B cell (primary cell): ENCODE measurements around the gene PSG6. TPM values are rescaled to one million over a fixed set of nuclear protein-coding genes. Genes with fewer than 3 reads are reported as not detected.
"Not testable (repeated sequence)": the region's sequence is repeated elsewhere in the genome, so short reads cannot be mapped to it uniquely, and the experiment has no call there.

Experiments used
- ATAC-seq: fragments of 200-7000 bp; cut with Tn5 transposase; one replicate; pipeline ENCODE4 v1.10.0; 2021; ENCODE audit warnings: low read depth, mild to moderate bottlenecking, moderate number of reproducible peaks, moderate library complexity
- CTCF ChIA-PET: fragments of 350-600 bp; sonication (Branson Sonifier 250); formaldehyde crosslinking; loops from one replicate; lab custom pipeline; 2021; ENCODE audit warnings: antibody characterized with exemption, inconsistent platforms; lab: Charles Lee
- POLR2A ChIA-PET: fragments of 350-600 bp; sonication (Branson Sonifier 250); formaldehyde crosslinking; loops from one replicate; lab custom pipeline; 2021; ENCODE audit warnings: antibody characterized with exemption; lab: Charles Lee
- DNase-seq: peaks from one replicate; pipeline ENCODE4 v3.0.0; 2013
- H2AFZ ChIP-seq: 2 replicates; pipeline ENCODE4 v1.6.1; 2012; ENCODE audit warnings: mild to moderate bottlenecking, low read depth, low read length; ENCODE audit not compliant: insufficient read depth, poor library complexity, severe bottlenecking
- H3K27ac ChIP-seq, 2 donors: 1 replicate in 1 of 2; 2 replicates in 1 of 2; pipeline ENCODE4 v1.5.1; 2012 to 2013; ENCODE audit warnings: low read length in 2 of 2, mild to moderate bottlenecking in 2 of 2, moderate library complexity in 1 of 2
- H3K27me3 ChIP-seq, 4 experiments: fragments of 200-600 bp in 1 of 4; sonication (generic) in 1 of 4; replicated peaks in 1 of 4; 1 replicate in 2 of 4; 2 replicates in 2 of 4; pipeline versions ENCODE4 v1.6.1 to v1.7.0; 2013 to 2016; ENCODE audit warnings: low read length in 3 of 4, mild to moderate bottlenecking in 2 of 4, mixed read lengths in 1 of 4, moderate library complexity in 1 of 4; ENCODE audit not compliant: insufficient read depth in 4 of 4, control insufficient read depth in 3 of 4; ENCODE audit errors: control extremely low read depth in 1 of 4
- H3K36me3 ChIP-seq, 2 experiments: replicated peaks in 1 of 2; 1 replicate in 1 of 2; 2 replicates in 1 of 2; pipeline versions ENCODE4 v1.6.1 to v1.7.1; 2013; ENCODE audit warnings: low read length in 1 of 2; ENCODE audit not compliant: insufficient read depth in 2 of 2, control insufficient read depth in 1 of 2; ENCODE audit errors: control extremely low read depth in 1 of 2, extremely low read depth in 1 of 2
- H3K4me1 ChIP-seq, 2 donors: fragments of 200-600 bp in 1 of 2; sonication (generic) in 1 of 2; 1 replicate in 1 of 2; 2 replicates in 1 of 2; pipeline versions ENCODE4 v1.5.1 to v1.6.1; 2013 to 2017; ENCODE audit warnings: low read length in 2 of 2; ENCODE audit not compliant: control insufficient read depth in 2 of 2, insufficient read depth in 2 of 2
- H3K4me2 ChIP-seq: replicated peaks from 2 replicates; pipeline ENCODE3; 2012; ENCODE audit warnings: mild to moderate bottlenecking, low read depth, low read length; ENCODE audit not compliant: poor library complexity, severe bottlenecking
- H3K4me3 ChIP-seq, 5 experiments: fragments of 200-600 bp in 1 of 5; sonication (generic) in 1 of 5; 1 replicate in 3 of 5; 2 replicates in 2 of 5; pipeline versions ENCODE4 v1.5.1 to v1.7.0; 2011 to 2016; ENCODE audit warnings: low read length in 4 of 5, mild to moderate bottlenecking in 4 of 5, low read depth in 2 of 5, control low read depth in 1 of 5, moderate library complexity in 1 of 5; ENCODE audit not compliant: insufficient read depth in 1 of 5; ENCODE audit errors: control extremely low read depth in 1 of 5, extremely low read depth in 1 of 5
- H3K79me2 ChIP-seq: fragments of 200-600 bp; sonication (generic); one replicate; pipeline ENCODE4 v1.6.0; 2016; ENCODE audit warnings: low read length; ENCODE audit not compliant: control insufficient read depth, insufficient read depth
- H3K9ac ChIP-seq: fragments of 200-600 bp; sonication (generic); 2 replicates; pipeline ENCODE4 v1.6.1; 2017; ENCODE audit warnings: mild to moderate bottlenecking, low read length, moderate library complexity
- H3K9me3 ChIP-seq, 3 donors: one replicate each; pipeline versions ENCODE4 v1.6.1 to v1.7.1; 2013; ENCODE audit warnings: low read length in 2 of 3; ENCODE audit not compliant: control insufficient read depth in 2 of 3, insufficient read depth in 1 of 3; ENCODE audit errors: control extremely low read depth in 1 of 3
- H4K20me1 ChIP-seq: 2 replicates; pipeline ENCODE4 v1.6.0; 2012; ENCODE audit warnings: mild to moderate bottlenecking, low read length; ENCODE audit not compliant: insufficient read depth, control insufficient read depth, poor library complexity, severe bottlenecking
- H3K27ac Mint-ChIP-seq: one replicate; pipeline ENCODE4 v1.8.0; 2021; ENCODE audit warnings: mixed read lengths
- H3K27me3 Mint-ChIP-seq: one replicate; pipeline ENCODE4 v1.8.0; 2021; ENCODE audit warnings: mixed read lengths
- H3K4me1 Mint-ChIP-seq: one replicate; pipeline ENCODE4 v1.8.0; 2021; ENCODE audit warnings: mixed read lengths
- H3K4me3 Mint-ChIP-seq: one replicate; pipeline ENCODE4 v1.8.0; 2021; ENCODE audit warnings: mixed read lengths
- H3K9me3 Mint-ChIP-seq: one replicate; pipeline ENCODE4 v1.8.0; 2022; ENCODE audit warnings: mixed read lengths; ENCODE audit not compliant: insufficient read depth
- CTCF ChIP-seq: fragments of 200-600 bp; IDR thresholded peaks from one replicate; pipeline ENCODE4 v1.8.0; 2022; ENCODE audit warnings: antibody characterized with exemption, mild to moderate bottlenecking
- EZH2 ChIP-seq: IDR thresholded peaks from 2 replicates; pipeline ENCODE4 v1.6.1; 2012; ENCODE audit warnings: borderline replicate concordance, low read depth, mild to moderate bottlenecking, moderate library complexity, low read length; ENCODE audit not compliant: insufficient read depth, poor library complexity, severe bottlenecking
- WGBS: methylation state at CpG from one replicate; pipeline ENCODE4 v1.1.5; 2013; ENCODE audit warnings: missing lambda C conversion rate; ENCODE audit not compliant: insufficient coverage; 5-methylcytosine and 5-hydroxymethylcytosine counted together
- intact Hi-C: fragments of 100-400 bp; cut with micrococcal nuclease; formaldehyde crosslinking; loops from one replicate; pipeline ENCODE4 v1.10.0; 2022
- polyA plus RNA-seq: library from polyadenylated mRNA; depleted of rRNA; stranded (reverse); fragments of >200 nt; gene quantifications from 2 replicates; pipeline ENCODE4 v1.2.3, GENCODE V29; 2012
- total RNA-seq, 2 donors: library from RNA; stranded (reverse); fragments of 120-200 nt in 1 of 2; gene quantifications; 1 replicate in 1 of 2; 2 replicates in 1 of 2; pipeline versions ENCODE4 v1.2.3 to v1.2.4, GENCODE V29; 2013 to 2022

The PSG6 gene
- total and polyA plus RNA-seq, 2 donors (not counting 1 experiment from before 2014, with no cell fraction given), result not detected

- Mint-ChIP-seq H3K9me3 (no peaks in the 10 kb centered on the region), H3K4me1 (no peaks in the 10 kb centered on the region), H3K4me3 (no peak overlapping the region), H3K27ac (no peak overlapping the region), H3K27me3 (peaks cover 18% of the 10 kb centered on the region)
- TF ChIP-seq EZH2 (no peak), CTCF (no peak)
- no peak overlapping the region for H3K27ac ChIP-seq
- no peaks in the 10 kb centered on the region for H3K79me2 ChIP-seq
- no peaks in the 10 kb centered on the region for H3K9me3 ChIP-seq
- H3K4me3 ChIP-seq, result no peak overlapping the region
- ChIA-PET POLR2A (no interaction called here), CTCF (no interaction called here)
- H3K4me1 ChIP-seq, result no peaks in the 10 kb centered on the region
- no peak overlapping the region for H3K9ac ChIP-seq
- H4K20me1 ChIP-seq, result no peaks in the 10 kb centered on the region
- intact Hi-C loops, result no loop called here
- H3K4me2 ChIP-seq, result no peak overlapping the region
- 39% methylated on average over 6 of the region's 13 CpGs for WGBS
- H2AFZ ChIP-seq, result no peak overlapping the region
- ATAC-seq (no peak), DNase-seq (no peak)
- no peaks in the 10 kb centered on the region for H3K36me3 ChIP-seq
- H3K27me3 ChIP-seq, result no peaks in the 10 kb centered on the region
Measured at GRCh38 chr19:42942187-42942789, 24.6 kb upstream of the PSG6 start.

GRCh38 chr19:42937107-42937506 lies 19.4 kb upstream of the PSG6 start, which contains the start of gene PSG7:
Gene PSG7 (minus strand): TSS chr19:42937207. CDS start chr19:42937076, 131 bp downstream.
- H3K4me1 ChIP-seq, H3K4me3 ChIP-seq, POLR2A ChIA-PET, H3K4me2 ChIP-seq, H3K27ac ChIP-seq, H3K27me3 ChIP-seq, H3K79me2 ChIP-seq, H3K4me3 Mint-ChIP-seq, H2AFZ ChIP-seq, H3K9me3 ChIP-seq, H3K36me3 ChIP-seq, H3K4me1 Mint-ChIP-seq, H3K9me3 Mint-ChIP-seq, H3K9ac ChIP-seq, H3K27me3 Mint-ChIP-seq, CTCF ChIA-PET, DNase-seq, H4K20me1 ChIP-seq, intact Hi-C loops, H3K27ac Mint-ChIP-seq, ATAC-seq: not testable (repeated sequence)
- WGBS, result 71% methylated on average over 2 of the region's 3 CpGs

- H3K4me2 ChIP-seq, H3K4me1 Mint-ChIP-seq, H3K9me3 Mint-ChIP-seq, H3K4me3 ChIP-seq, intact Hi-C loops, H3K4me3 Mint-ChIP-seq, DNase-seq, H4K20me1 ChIP-seq, H3K9ac ChIP-seq, CTCF ChIA-PET, H3K27me3 ChIP-seq, H3K36me3 ChIP-seq, ATAC-seq, H3K27ac Mint-ChIP-seq, H3K9me3 ChIP-seq, H3K79me2 ChIP-seq, H3K4me1 ChIP-seq, H2AFZ ChIP-seq, H3K27ac ChIP-seq, H3K27me3 Mint-ChIP-seq, POLR2A ChIA-PET: not testable (repeated sequence)
Measured at GRCh38 chr19:42934726-42935125, 17.0 kb upstream of the PSG6 start.
